NK-92 treated with Interleukin-12 subunit alpha and Interleukin-12 subunit beta, amount 100 ng/mL, for 24 hours (cell line): Measurements from ENCODE around the gene CTTNBP2NL.

Source experiments
- DNase-seq: peaks from one replicate; lab custom pipeline; 2025; lab: John Stamatoyannopoulos, UW

CTTNBP2NL gene, protein sequence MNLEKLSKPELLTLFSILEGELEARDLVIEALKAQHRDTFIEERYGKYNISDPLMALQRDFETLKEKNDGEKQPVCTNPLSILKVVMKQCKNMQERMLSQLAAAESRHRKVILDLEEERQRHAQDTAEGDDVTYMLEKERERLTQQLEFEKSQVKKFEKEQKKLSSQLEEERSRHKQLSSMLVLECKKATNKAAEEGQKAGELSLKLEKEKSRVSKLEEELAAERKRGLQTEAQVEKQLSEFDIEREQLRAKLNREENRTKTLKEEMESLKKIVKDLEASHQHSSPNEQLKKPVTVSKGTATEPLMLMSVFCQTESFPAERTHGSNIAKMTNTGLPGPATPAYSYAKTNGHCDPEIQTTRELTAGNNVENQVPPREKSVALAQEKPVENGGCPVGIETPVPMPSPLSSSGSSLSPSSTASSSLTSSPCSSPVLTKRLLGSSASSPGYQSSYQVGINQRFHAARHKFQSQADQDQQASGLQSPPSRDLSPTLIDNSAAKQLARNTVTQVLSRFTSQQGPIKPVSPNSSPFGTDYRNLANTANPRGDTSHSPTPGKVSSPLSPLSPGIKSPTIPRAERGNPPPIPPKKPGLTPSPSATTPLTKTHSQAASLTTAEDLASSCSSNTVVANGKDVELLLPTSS

DNA sequence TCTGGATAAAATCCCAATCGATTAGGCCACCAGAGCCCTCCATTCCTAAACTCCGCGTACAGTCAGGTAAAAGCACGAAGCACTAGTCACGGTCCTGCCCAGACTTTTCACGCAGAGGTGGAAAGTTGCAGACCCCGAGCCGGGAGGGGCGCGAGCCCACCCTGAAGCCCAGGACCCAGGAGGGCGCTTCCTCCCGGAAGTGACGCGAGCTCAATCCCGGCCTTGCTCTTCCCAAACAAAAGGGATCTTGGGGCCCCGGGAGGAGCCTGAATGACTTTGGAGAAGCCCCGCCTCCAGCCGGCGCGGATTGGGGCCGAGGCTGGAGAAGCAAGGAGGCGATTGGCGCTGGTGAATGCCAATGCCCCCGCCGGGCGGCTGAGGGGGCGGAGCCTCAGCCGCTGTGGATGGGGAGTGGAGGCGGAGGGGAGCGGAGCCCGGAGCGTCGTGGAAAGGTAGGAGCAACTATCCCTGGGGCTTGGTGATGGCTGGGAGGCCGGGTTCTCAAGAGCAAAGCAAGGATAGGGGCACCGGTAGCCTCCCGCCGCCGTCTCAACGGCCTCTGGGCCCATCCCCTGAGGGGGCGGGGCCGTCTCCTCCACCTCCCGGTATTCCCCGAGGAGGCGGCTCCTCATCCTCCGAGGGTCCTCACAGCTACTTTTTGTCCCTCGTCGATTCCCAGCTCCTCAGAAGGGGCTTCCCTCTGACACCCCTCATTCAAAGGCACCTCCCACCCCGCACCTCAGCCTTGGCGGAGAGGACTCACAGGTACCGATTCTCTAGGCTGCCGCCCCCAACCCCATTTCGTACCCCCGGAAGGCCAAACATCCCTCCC is at the start of gene CTTNBP2NL:
Gene CTTNBP2NL, plus strand, starts transcription at position 394 of the 832 bp plus-strand sequence. CDS start 19,952 bp downstream, outside the sequence.
- DNase-seq, result peak; percentile 71

DNA sequence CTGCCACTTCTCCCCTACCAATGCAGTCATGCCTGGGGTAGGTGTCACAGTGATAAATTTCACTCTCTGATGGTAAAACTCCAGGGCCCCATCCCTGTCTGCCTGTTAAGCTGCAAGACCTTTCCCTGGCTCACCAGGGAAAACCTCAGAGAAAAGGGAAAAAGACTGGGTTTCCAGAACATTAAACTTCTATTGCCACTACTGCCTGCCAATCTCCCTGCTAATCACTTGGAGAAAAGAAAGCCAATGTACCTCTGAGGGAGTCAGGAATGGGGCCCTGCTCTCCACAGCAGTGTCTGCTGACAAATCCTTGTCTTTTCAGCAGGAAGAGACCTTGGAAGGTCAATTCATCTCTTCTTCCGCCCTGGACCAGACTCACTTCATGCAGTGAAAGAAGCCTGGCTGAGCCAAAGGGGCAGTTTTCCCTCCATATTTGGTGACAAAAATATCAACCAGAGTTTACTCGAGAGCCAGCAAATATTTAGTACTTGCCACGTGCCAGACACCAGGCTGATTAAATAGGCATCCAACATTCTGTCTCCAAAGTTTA is 49.1 kb upstream of the CTTNBP2NL start:
- no peak for DNase-seq

DNA sequence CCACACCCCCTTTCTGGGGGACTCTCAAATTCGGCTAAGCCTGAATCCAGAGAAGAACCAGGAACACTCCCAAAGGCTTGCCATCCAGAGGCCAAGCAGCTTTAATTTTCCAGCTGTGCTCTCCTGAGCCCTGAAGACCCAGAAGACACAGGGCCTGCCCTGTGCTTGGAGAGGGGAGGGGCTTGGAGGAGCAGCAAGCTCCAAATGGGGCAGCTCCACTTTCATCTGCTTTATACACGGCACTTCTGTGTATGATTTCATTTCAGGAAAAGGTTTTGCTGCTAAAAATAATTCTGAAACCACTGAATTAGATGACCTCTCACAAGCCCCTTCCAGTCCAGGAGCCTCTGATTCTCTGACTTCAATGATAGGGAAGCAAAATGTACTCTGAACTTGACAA is 39.2 kb upstream of the CTTNBP2NL start:
- DNase-seq, result no peak

DNA sequence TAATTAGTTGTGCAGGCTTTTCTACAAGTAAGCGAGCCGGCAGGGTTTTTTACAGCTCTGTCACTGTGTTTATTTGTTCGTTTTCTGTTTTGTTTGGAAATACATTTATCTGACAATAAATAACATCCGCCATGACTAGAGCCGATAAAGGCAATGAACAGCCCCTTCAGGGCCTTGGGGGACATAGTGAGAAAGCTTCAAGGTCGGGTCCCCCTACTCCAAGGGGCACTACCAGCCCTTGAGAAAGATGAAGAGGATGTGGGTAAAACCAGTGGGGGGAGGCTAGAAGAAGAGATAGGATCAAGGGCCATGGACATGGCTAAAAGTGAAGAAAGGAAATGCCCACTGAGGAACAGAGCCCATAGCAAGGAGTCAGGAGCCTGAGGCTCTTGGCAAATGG is 38.5 kb upstream of the CTTNBP2NL start:
- DNase-seq, result no peak

DNA sequence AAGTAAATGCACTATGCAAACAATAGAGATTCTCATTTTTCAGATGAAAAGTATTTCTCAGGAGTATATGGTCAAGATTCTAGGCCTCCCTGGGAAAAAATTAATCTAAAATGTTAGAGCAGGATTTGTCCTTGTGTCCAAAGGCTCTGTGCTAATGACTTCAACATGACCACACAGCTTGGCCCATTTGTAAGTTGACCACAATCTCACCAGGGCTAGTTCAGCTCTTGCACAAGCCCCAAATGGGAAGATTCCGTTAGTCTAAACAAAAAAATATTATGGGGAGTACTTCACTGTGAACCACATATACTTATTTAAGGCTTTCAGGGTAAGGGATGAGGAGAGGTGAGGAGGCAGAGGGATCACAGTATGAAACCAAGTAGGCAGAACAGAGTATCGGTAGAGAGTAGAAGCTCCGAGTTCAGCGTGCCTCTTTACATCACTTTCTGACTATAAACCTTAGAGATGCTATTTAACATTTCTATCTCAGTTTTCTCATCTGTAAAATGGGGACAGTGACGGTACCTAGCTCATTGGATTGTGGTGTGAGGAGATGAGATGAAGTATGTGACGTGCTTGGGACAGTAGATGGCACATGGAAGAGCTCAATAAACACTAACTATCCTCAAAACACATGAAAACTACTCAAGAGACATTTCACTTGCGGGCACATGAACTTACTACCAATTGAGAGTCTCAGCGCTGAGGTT is 37.8 kb upstream of the CTTNBP2NL start:
- no peak for DNase-seq

DNA sequence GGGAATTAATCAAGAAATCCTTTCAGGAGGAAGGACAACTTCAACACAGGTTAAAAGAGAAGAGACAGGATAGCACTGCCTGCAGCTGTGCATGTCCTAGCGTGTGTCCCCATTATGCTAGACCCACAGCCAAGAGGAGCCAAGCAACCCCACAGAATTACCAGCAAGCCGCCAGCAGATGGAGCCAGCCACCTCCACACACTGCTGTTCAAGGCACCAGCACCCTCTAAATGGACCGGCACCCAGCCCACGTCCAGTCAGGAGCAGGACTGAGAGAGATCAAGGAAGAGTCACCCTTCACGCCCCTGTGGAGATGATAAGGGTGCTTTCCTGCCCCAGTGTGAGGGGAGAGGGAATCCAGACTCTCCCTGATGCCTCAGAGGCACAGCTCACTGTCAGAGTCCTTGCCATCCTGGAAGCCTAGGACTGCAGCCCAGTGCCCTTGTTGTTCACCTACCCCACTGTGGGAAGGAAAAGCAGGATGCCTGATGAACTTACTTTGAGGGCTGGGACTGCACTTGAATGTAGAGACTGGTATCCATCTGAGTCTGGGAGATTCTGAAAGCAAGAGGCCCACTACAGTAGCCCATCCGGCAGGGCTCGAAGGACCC is 37.1 kb upstream of the CTTNBP2NL start:
- peak; percentile 9 for DNase-seq

DNA sequence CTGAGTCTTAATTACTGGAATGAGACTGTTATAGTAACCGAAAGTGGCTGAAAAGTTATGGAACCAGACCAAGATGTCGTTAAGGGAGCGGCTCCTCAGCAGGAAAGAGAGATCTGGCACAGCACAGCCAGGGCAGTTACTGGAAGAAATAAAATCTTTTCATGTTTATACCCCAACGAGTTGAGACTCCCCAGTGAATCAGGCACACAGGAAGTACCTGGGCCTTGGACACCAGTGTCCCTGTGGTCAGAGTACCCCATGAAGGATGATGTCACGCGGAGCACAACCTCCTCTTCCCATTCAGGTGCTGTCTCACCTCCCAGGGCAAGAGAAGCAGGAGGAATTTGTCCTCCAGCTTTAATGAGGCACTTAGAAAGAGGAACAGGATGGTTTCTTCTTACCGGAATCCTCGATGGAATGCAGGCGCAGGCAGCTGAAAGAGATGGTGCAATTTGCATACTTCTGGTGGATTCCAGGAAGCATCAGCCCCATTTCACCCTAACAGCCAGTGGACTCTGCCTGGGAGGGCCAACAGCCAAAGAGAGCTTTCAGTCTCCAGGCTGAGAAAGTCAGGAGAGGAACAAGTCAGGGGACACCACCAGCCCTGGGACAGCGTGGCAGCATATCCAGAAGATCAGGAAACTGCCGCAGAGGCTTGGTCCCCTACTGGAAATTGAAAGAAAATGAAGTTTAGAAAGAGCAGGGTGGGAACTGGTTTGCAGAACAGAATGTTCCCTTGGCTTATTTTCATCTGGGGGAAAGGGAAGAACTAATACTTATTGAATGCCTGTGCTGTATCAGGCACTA is 35.9 kb upstream of the CTTNBP2NL start:
- no peak for DNase-seq

DNA sequence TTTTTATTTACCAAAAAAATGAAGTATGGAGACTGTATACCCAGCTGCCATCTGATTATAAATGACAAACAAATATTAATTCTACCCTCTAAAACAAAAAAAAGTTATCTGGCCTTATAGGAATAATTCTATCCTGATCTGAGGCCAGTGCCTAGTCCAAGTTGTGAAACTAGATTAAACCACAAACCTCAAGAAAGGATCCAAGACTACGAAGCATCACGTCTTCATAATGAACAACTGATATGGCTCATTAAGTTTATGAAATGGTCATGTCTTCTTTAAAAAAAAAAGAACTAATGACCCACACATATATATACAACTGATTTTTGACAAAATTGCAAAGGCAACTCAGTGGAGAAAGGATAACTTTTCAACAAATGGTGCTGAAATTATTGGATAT is 32.4 kb upstream of the CTTNBP2NL start:
- DNase-seq, result no peak

DNA sequence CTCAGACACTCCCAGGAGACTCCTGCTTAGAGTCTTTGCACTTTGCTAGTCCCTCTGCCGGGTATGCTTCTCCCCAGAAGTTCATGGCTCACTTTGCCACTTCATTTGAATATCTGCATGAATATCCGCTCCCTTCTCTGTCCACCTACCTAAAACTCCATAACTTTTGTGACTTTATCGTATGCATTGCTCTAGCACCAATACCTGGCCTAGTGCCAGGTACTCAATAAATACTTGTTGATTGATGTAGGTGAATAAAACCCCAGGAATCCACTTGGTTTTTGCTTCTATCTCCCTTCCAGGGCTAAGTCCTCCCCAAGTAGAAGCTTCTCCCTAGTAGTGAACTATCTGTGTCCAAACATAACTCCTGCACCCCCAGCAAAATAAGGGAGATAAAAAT is 27.8 kb upstream of the CTTNBP2NL start:
- no peak for DNase-seq

DNA sequence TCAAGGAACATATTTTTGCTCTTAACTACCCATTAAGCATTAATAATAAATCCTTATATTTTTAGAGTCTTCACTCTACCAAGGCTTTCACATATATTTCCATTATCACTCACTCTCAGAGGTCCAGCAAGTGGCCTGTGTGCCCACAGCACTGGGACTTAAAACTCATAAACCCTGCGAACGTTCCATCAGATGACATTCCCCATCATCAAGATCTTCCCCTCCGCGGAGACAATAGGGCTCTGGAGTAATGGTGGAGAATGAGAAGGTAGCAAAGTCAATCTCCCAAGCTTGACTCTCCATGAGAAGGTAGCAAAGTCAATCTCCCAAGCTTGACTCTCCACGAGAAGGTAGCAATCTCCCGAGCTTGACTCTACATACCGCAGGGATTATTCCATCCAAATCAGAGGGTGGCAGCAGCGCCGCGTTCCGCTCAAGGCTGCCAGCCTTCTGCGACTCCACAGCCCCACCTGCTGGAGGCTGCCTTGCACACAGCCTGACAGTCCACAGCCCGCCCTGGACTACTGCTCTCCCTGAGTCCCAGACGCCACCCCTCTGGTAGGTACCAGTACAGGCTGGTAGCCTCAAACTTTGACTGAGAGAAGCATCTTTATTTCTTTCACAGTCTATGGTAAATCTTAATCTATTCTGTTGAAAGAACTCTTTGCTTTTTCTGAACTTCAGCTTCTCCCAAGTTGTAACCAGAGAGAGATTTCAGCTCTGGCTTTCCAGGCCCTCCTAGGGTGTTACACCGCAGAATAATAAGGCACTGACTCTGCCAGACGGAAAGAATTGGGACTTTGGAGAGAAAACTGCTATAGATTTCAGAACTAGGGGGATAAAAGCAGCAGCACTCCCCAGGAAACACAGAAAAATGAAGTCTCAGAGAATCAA is 26.4 kb upstream of the CTTNBP2NL start:
- peak; percentile 60 for DNase-seq

DNA sequence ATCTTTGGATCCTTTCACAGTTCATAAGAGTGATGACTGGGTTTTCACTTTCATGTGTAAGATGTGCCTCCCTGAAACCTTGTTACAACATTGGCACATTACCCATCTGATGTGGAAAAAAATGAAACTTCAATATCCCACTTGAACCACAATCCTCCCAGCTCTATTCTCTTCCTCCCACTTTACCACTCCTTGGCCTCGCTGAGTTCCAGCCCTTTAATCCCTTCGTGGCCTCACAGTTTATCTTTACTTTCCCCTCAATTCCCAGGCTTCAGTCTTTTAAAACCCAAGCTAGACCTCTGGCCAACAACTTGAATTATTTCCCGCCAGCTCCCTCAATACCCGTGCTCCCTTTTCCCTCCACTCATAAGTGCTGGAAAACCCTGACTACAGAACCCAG is 25.0 kb upstream of the CTTNBP2NL start:
- DNase-seq, result no peak

DNA sequence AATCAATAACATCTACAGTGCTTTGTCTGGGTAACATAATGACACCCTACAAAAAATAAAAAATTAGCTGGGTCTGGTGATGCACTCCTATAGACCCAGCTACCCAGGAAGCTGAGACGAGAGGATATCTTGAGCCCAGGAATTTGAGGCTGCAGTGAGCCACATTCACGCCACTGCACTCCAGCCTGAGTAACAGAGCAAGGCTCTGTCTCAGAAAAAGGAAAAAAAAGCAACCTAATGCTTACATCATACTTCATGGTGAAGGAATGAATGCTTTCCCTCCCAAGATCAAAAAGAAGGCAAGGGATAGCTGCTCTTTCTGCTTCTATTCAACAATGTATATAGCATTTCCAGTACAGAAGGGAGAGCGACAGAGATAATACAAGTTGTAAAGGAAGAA is 24.2 kb upstream of the CTTNBP2NL start:
- DNase-seq, result no peak

DNA sequence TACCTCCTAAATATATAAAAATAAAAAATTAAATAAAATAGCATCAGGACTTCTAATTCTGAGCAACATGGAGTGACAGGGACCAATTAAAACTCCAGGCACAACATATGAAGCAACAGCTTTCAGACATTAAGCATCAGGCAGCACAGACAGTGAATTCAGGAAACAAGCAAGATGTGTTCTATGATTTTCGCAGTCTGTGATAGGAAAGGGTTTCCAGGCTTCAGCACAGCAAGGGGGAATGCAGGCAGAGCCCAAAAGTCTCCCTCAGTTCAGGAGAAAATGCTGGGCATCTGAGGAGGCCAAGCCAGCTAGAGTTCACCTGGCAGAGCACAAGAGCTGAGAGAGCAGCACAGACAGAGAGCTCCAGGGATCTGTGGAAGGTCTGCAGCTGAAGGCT is 22.2 kb upstream of the CTTNBP2NL start:
- DNase-seq, result no peak

DNA sequence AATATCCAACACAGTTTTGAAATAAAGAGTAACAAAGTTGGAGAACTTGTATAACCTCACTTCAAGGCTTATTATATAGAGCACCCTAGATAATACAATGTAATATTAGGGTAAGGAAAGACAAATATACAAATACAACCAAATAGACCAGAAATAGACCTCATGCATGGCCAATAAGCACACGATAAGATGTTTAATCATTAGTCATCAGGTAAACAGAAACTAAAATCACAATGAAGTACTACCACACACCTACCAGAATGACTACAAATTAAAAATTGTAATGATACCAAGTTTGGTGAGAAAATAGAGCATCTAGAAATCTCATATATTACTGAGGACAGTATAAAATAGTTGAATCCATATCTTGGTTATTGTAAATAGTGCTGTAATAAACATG is 20.3 kb upstream of the CTTNBP2NL start:
- no peak for DNase-seq

DNA sequence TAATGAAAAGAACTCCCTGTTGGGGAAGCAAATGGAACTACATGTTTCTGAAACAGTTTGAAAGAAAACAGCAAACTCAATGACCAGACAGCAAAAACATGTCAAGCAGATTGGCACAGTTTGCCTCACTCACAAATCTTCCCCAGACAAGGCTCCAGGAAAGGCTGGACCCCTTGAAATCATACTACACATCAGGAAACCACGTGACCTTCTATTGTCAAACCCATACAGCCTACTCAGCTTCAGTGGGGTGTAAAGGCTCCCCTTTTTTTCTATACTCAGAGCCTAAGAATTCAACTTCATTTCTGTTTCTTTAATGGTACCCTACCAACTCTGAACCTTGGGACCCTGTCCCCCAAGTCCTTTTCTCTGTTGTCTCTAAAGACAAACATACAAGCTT is 15.7 kb upstream of the CTTNBP2NL start:
- DNase-seq, result no peak

DNA sequence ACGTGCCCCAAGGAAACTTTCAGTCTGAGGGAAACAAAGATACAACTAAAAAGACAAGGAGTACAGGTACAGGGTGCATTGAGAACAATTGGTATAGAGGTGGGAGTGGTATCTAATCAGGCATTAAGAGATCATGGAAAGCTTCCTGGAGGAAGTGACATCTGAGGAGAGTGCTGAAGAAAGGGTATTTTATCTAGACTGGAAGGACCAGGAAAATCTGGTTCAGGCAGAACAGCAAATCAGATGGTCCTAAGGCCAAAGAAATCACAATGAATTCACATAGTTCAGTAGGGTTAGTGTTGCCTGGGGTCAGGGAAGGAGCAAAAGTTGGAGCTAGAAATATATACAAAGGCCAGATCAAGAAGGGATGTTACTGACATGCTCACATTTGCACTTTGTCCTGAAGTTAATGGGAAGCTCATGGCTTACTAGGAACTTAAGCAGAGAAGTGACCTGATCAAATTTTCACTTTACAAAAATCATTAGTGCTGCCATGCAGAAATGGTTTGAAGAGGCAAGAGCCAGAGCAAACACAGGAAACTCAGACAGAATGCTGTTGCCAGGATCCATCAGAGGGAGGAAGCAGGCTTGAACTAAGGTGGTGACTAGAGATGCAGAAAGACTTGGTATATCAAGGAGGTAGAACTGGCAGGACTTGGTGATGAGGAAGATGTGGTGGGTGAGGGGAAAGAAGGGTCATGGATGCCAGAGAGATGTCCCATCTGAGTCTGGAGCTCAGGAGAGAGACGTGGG is 14.5 kb upstream of the CTTNBP2NL start:
- no peak for DNase-seq

DNA sequence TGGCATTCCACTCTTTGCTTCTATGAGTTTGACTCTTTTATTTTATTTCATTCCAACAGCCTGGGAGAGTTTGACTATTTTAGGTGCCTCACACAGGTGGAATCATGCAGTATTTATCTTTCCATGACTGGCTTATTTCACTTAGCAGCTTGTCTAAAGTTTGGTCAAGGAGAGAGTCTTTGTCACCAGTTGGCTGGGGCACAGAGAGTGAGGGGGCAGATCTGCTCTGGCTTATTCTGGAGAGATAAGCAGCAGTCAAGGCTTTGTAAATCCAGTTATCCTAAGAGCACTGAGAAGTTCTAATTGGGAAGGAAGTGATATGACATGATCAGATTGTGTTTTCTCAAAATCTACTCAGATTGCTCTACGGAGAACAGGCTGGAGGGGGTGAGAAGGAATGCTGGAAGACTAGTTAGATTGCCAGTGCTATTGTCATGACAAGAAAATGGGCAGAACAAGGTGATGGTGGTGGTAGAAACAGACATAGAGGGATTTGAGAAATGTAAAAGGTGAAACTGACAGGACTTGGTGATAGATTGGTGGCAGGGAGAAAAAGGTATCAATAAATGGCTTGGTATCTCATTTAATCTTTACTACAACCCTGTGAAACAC is 12.1 kb upstream of the CTTNBP2NL start:
- DNase-seq, result no peak

DNA sequence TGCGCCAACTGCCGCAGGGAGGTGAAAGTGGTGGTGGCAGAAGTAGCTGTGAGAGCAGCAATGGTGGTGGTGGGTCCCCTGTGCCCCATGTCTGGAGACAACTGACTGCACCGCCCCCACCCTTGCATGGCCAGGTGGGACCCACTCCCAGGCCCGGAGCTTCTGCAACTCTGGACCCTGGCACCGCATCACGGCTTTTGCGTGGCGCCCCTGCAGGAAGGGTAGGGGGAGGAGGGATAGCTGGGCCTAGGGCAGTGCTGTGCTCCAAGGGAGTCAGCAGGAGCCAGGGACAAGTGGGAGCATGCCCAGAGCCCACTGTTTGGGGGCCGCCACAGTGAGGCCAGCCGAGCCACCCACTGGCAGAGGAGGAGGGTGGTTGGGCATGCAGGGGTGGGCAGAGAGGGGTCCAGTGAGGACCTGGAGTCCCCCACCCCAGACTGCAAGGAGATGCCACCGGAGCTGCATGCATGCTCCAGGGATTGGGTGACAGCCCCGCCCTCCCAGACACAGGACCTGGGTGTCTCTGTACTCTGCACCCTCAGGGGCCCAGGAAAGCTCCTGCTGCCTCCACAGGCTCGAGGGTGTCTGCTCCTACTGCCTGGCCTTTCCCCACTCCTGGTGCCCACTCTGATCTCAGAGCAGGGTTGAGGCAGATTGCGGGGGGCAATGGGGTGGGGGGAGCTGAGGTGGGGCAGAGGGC is 9.8 kb upstream of the CTTNBP2NL start:
- no peak for DNase-seq
